Neural cell (in vitro differentiated cells): ENCODE data around the gene COL27A1. TPM values are rescaled to one million over a fixed set of nuclear protein-coding genes. Genes with fewer than 3 reads are reported as not detected.

Experiments
- H2AFZ ChIP-seq: fragments of 200-600, 300-800 bp; sonication (generic), shearing (Covaris generic); 2 replicates; pipeline ENCODE4 v1.6.0; 2014; ENCODE audit warnings: low read depth, mild to moderate bottlenecking, antibody characterized with exemption, low read length, moderate library complexity
- H3F3A ChIP-seq: fragments of 200-600 bp; shearing (Covaris generic); 2 replicates; pipeline ENCODE4 v1.6.1; 2016; ENCODE audit warnings: mild to moderate bottlenecking, moderate library complexity, mixed read lengths, antibody characterized with exemption, low read length; ENCODE audit not compliant: insufficient read depth, poor library complexity, severe bottlenecking
- H3K27ac ChIP-seq: fragments of 200-600, 300-800 bp; sonication (generic), shearing (Covaris generic); 2 replicates; pipeline ENCODE4 v1.5.1; 2014; ENCODE audit warnings: mild to moderate bottlenecking, low read length, moderate library complexity
- H3K27me3 ChIP-seq: fragments of 300-800, 200-600 bp; sonication (generic), shearing (Covaris generic); 2 replicates; pipeline ENCODE4 v1.6.0; 2014; ENCODE audit warnings: mild to moderate bottlenecking, low read depth, low read length, moderate library complexity; ENCODE audit not compliant: insufficient read depth
- H3K36me3 ChIP-seq: fragments of 300-800, 200-600 bp; sonication (generic), shearing (Covaris generic); 2 replicates; pipeline ENCODE4 v1.5.1; 2014; ENCODE audit warnings: mild to moderate bottlenecking, antibody characterized with exemption, low read length, moderate library complexity; ENCODE audit not compliant: insufficient read depth
- H3K4me2 ChIP-seq: fragments of 300-800, 200-600 bp; sonication (generic), shearing (Covaris generic); 2 replicates; pipeline ENCODE4 v1.6.0; 2014; ENCODE audit warnings: mild to moderate bottlenecking, low read length
- H3K4me3 ChIP-seq: fragments of 300-800, 200-600 bp; sonication (generic), shearing (Covaris generic); 2 replicates; pipeline ENCODE4 v1.5.1; 2014; ENCODE audit warnings: mild to moderate bottlenecking, low read length, moderate library complexity
- H3K79me2 ChIP-seq: fragments of 200-600 bp; shearing (Covaris generic); replicated peaks from 2 replicates; pipeline ENCODE4 v1.6.0; 2014; ENCODE audit warnings: mild to moderate bottlenecking, low read length, moderate library complexity; ENCODE audit not compliant: insufficient read depth
- H3K9ac ChIP-seq: fragments of 300-800, 200-600 bp; sonication (generic), shearing (Covaris generic); 2 replicates; pipeline ENCODE4 v1.6.1; 2016; ENCODE audit warnings: mild to moderate bottlenecking, low read length, mixed read lengths
- H3K9me2 ChIP-seq: fragments of 200-600 bp; shearing (Covaris generic); 2 replicates; pipeline ENCODE4 v1.6.1; 2016; ENCODE audit warnings: mild to moderate bottlenecking, low read length, mixed read lengths; ENCODE audit not compliant: insufficient read depth
- H3K9me3 ChIP-seq: fragments of 200-600, 300-800 bp; sonication (generic), shearing (Covaris generic); 2 replicates; pipeline ENCODE4 v1.6.1; 2016; ENCODE audit warnings: mild to moderate bottlenecking, mixed run types, low read length, moderate library complexity, mixed read lengths
- H4K20me1 ChIP-seq: fragments of 200-600 bp; shearing (Covaris generic); 2 replicates; pipeline ENCODE4 v1.6.1; 2016; ENCODE audit warnings: mild to moderate bottlenecking, mixed run types; ENCODE audit not compliant: insufficient read depth
- EP300 ChIP-seq: fragments of 450-650 bp; conservative IDR thresholded peaks from 2 replicates; pipeline ENCODE4 v1.6.1; 2014; ENCODE audit warnings: antibody characterized with exemption, mild to moderate bottlenecking, moderate library complexity; ENCODE audit not compliant: poor library complexity, severe bottlenecking
- EZH2 ChIP-seq: fragments of 200-600, 300-800 bp; shearing (Covaris generic), sonication (generic); IDR thresholded peaks from 2 replicates; pipeline ENCODE4 v1.6.1; 2014; ENCODE audit warnings: antibody characterized with exemption, low read length, borderline replicate concordance, mild to moderate bottlenecking; ENCODE audit not compliant: insufficient read depth, poor library complexity, severe bottlenecking
- MXI1 ChIP-seq: fragments of 450-650 bp; conservative IDR thresholded peaks from 2 replicates; pipeline ENCODE4 v1.6.1; 2014; ENCODE audit warnings: antibody characterized with exemption, mild to moderate bottlenecking; ENCODE audit not compliant: poor library complexity, severe bottlenecking
- POLR2AphosphoS5 ChIP-seq: IDR thresholded peaks from 2 replicates; pipeline ENCODE4 v1.6.1; 2012
- RAD21 ChIP-seq: fragments of 450-650 bp; conservative IDR thresholded peaks from 2 replicates; pipeline ENCODE4 v1.6.1; 2014; ENCODE audit warnings: antibody characterized with exemption, mild to moderate bottlenecking, moderate library complexity
- SMC3 ChIP-seq: fragments of 450-650 bp; conservative IDR thresholded peaks from 2 replicates; pipeline ENCODE4 v1.6.1; 2014; ENCODE audit warnings: antibody characterized with exemption, mild to moderate bottlenecking, moderate library complexity; ENCODE audit not compliant: poor library complexity
- TAF1 ChIP-seq: IDR thresholded peaks from 2 replicates; pipeline ENCODE4 v1.6.1; 2012; ENCODE audit warnings: low read depth
- polyA plus RNA-seq: library from polyadenylated mRNA; depleted of rRNA; stranded (reverse); fragments of >200 nt; gene quantifications from 2 replicates; pipeline ENCODE4 v1.2.3, GENCODE V29; 2014
- TF ChIP-seq, protein P1 (sequence below): fragments of 450-650 bp; IDR thresholded peaks from 2 replicates; pipeline ENCODE4 v1.5.1; 2014; ENCODE audit warnings: antibody characterized with exemption, mild to moderate bottlenecking, moderate library complexity; ENCODE audit not compliant: poor library complexity, severe bottlenecking
- TF ChIP-seq, protein P2 (sequence below): IDR thresholded peaks from 2 replicates; pipeline ENCODE4 v1.6.1; 2012; ENCODE audit warnings: borderline replicate concordance

Gene COL27A1
- polyA plus RNA-seq, 1 donor from 2014 or later: 0.25 TPM

DNA sequence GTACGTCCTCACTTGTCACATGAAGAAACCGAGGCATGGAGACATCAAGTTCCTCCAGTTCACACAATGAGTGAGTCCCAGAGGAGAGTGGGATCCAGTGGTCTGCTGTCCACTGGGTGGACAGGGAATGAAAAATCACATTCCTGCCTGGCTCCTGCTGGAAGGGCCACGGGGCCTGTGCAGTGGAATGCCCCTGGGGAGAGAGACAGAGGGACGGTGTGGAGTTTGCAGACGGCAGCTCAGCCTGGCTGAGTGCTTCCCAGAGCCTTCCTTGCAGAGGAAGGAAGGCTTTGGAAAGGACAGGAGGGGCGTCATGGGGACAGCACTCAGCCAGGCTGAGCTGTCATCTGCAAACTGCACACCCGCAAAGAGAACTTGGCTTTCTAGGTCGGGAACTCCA lies 74.7 kb downstream of the COL27A1 start:
- Histone ChIP-seq H3K9me3 (no peaks in the 10 kb centered on the region), H3K27ac (no peak overlapping the region), H3K4me2 (no peak overlapping the region), H3K9ac (no peak overlapping the region), H3K79me2 (no peaks in the 10 kb centered on the region), H3K36me3 (no peaks in the 10 kb centered on the region), H3K9me2 (no peaks in the 10 kb centered on the region), H3K27me3 (no peaks in the 10 kb centered on the region), H3K4me3 (no peak overlapping the region), H2AFZ (no peak overlapping the region), H3F3A (no peaks in the 10 kb centered on the region), H4K20me1 (no peaks in the 10 kb centered on the region)
- TF ChIP-seq TAF1: no peak
- no peak for TF ChIP-seq SMC3
- no peak for TF ChIP-seq MXI1
- TF ChIP-seq, protein P1, sequence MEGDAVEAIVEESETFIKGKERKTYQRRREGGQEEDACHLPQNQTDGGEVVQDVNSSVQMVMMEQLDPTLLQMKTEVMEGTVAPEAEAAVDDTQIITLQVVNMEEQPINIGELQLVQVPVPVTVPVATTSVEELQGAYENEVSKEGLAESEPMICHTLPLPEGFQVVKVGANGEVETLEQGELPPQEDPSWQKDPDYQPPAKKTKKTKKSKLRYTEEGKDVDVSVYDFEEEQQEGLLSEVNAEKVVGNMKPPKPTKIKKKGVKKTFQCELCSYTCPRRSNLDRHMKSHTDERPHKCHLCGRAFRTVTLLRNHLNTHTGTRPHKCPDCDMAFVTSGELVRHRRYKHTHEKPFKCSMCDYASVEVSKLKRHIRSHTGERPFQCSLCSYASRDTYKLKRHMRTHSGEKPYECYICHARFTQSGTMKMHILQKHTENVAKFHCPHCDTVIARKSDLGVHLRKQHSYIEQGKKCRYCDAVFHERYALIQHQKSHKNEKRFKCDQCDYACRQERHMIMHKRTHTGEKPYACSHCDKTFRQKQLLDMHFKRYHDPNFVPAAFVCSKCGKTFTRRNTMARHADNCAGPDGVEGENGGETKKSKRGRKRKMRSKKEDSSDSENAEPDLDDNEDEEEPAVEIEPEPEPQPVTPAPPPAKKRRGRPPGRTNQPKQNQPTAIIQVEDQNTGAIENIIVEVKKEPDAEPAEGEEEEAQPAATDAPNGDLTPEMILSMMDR: no peak
- no peak for TF ChIP-seq EZH2
- TF ChIP-seq EP300: no peak
- TF ChIP-seq POLR2AphosphoS5: no peak
- TF ChIP-seq, protein P2, sequence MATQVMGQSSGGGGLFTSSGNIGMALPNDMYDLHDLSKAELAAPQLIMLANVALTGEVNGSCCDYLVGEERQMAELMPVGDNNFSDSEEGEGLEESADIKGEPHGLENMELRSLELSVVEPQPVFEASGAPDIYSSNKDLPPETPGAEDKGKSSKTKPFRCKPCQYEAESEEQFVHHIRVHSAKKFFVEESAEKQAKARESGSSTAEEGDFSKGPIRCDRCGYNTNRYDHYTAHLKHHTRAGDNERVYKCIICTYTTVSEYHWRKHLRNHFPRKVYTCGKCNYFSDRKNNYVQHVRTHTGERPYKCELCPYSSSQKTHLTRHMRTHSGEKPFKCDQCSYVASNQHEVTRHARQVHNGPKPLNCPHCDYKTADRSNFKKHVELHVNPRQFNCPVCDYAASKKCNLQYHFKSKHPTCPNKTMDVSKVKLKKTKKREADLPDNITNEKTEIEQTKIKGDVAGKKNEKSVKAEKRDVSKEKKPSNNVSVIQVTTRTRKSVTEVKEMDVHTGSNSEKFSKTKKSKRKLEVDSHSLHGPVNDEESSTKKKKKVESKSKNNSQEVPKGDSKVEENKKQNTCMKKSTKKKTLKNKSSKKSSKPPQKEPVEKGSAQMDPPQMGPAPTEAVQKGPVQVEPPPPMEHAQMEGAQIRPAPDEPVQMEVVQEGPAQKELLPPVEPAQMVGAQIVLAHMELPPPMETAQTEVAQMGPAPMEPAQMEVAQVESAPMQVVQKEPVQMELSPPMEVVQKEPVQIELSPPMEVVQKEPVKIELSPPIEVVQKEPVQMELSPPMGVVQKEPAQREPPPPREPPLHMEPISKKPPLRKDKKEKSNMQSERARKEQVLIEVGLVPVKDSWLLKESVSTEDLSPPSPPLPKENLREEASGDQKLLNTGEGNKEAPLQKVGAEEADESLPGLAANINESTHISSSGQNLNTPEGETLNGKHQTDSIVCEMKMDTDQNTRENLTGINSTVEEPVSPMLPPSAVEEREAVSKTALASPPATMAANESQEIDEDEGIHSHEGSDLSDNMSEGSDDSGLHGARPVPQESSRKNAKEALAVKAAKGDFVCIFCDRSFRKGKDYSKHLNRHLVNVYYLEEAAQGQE: no peak
- TF ChIP-seq RAD21: no peak

DNA sequence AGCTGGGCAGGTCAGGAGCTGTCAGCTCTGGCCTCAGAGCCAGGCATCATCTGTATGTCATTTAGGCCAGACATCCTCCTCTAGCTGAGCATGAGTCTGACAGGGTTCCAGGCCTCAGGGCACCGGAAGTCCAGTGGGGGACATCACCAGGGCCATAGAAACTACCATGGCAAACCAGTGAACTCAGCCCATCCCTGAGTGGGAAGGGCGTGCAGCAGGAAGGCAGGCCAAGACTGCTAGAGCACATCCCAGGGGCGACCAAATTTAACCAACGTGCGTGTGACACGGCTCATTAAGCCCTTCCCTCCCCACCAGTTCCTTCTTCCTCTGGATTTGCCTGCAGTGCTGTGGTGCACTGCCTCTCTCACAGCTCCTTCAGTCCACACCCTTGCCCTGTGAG lies 75.9 kb downstream of the COL27A1 start:
- H3F3A ChIP-seq: no peaks in the 10 kb centered on the region
- no peaks in the 10 kb centered on the region for H3K79me2 ChIP-seq
- no peak overlapping the region for H3K27ac ChIP-seq
- H3K4me3 ChIP-seq: no peak overlapping the region
- no peak overlapping the region for H2AFZ ChIP-seq
- no peak for TF ChIP-seq MXI1
- no peak for TF ChIP-seq SMC3
- TF ChIP-seq, protein P1: no peak
- TF ChIP-seq EZH2: no peak
- TF ChIP-seq, protein P2: no peak
- TF ChIP-seq POLR2AphosphoS5: no peak
- H3K36me3 ChIP-seq: no peaks in the 10 kb centered on the region
- no peaks in the 10 kb centered on the region for H4K20me1 ChIP-seq
- H3K9me2 ChIP-seq: no peaks in the 10 kb centered on the region
- no peak overlapping the region for H3K4me2 ChIP-seq
- H3K9ac ChIP-seq: no peak overlapping the region
- no peaks in the 10 kb centered on the region for H3K27me3 ChIP-seq
- H3K9me3 ChIP-seq: no peaks in the 10 kb centered on the region
